Measurements from ENCODE around the gene LTK.

DNA sequence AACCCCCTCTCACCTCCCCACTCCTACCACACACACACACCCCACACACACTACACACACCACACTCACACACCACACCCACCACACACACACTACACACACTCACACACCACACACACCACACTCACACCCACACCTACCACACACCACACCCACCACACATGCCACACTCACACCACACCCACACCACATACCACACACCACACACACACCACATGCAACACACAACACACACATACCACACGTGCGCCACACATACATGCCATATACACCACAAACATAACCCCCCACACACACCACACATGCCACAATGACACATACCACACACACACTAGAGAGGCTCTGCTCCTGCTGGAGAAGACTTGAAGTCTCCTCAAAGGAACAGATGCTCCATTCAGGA, 25.8 kb downstream of the LTK start:
- no peak for TF ChIP-seq CHD1 (IDR thresholded peaks at IDR 0.05; ENCODE audit: low read depth, low read length)
- TF ChIP-seq RAD21 (IDR thresholded peaks at IDR 0.05; ENCODE audit: low read length), result no peak
- TF ChIP-seq CTCF (conservative IDR thresholded peaks at IDR 0.05; ENCODE audit: low read depth, low read length), result no peak
- TF ChIP-seq MAZ (IDR thresholded peaks at IDR 0.05; ENCODE audit: borderline replicate concordance, low read depth, low read length), result no peak
- TF ChIP-seq MAFK (IDR thresholded peaks at IDR 0.05; ENCODE audit: low read depth, low read length), result no peak
- no peak for TF ChIP-seq POLR2A (IDR thresholded peaks at IDR 0.05; ENCODE audit: low read depth, low read length)
- TF ChIP-seq, protein P1, sequence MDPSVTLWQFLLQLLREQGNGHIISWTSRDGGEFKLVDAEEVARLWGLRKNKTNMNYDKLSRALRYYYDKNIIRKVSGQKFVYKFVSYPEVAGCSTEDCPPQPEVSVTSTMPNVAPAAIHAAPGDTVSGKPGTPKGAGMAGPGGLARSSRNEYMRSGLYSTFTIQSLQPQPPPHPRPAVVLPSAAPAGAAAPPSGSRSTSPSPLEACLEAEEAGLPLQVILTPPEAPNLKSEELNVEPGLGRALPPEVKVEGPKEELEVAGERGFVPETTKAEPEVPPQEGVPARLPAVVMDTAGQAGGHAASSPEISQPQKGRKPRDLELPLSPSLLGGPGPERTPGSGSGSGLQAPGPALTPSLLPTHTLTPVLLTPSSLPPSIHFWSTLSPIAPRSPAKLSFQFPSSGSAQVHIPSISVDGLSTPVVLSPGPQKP (IDR thresholded peaks at IDR 0.05; ENCODE audit: borderline replicate concordance, low read depth, low read length), result no peak
- no peak for TF ChIP-seq SMC3 (IDR thresholded peaks at IDR 0.05; ENCODE audit: low read depth, low read length)
- TF ChIP-seq FOS (IDR thresholded peaks at IDR 0.05; ENCODE audit: low read depth, low read length), result no peak
- no peak for TF ChIP-seq MXI1 (IDR thresholded peaks at IDR 0.05; ENCODE audit: borderline replicate concordance, low read depth, low read length)
- TF ChIP-seq RFX5 (IDR thresholded peaks at IDR 0.05; ENCODE audit: low read depth, low read length), result no peak
- no peak for TF ChIP-seq BHLHE40 (IDR thresholded peaks at IDR 0.05; ENCODE audit: low read depth, low read length)

Data from IMR-90 (cell line).